Caco-2 (cell line): ENCODE data around the gene MAGI1. TPM values are rescaled to one million over a fixed set of nuclear protein-coding genes. Genes with fewer than 3 reads are reported as not detected.

ENCODE experiments used
- BruUV-seq: library from RNA; stranded (reverse); fragments of 400-500 nt; replicated peaks from 2 replicates; lab custom pipeline; 2021; lab: Mats Ljungman, UMichigan
- CTCF ChIA-PET: fragments of 300-600 bp; sonication (Branson Sonifier 250); formaldehyde crosslinking; loops from one replicate; lab custom pipeline; 2022; ENCODE audit warnings: antibody characterized with exemption; lab: Charles Lee
- POLR2A ChIA-PET: fragments of 300-600 bp; sonication (Branson Sonifier 250); formaldehyde crosslinking; loops from one replicate; lab custom pipeline; 2022; ENCODE audit warnings: antibody characterized with exemption; lab: Charles Lee
- DNase-seq, 2 experiments: peaks; one replicate each; pipeline versions ENCODE4 v3.0.0 to v3.0.0-alpha.2; 2020 to 2022
- H3K27me3 ChIP-seq: replicated peaks from 2 replicates; pipeline ENCODE4 v1.6.0; 2011; ENCODE audit warnings: low read length; ENCODE audit not compliant: control insufficient read depth, insufficient read depth
- H3K36me3 ChIP-seq: 2 replicates; pipeline ENCODE4 v1.5.1; 2011; ENCODE audit warnings: low read length; ENCODE audit not compliant: control insufficient read depth, insufficient read depth
- H3K4me1 ChIP-seq: fragments of 250-450 bp; sonication (Bioruptor Pico); 2 replicates; pipeline ENCODE4 v1.5.1; 2020; ENCODE audit warnings: mild to moderate bottlenecking
- H3K4me3 ChIP-seq: 2 replicates; pipeline ENCODE4 v1.5.1; 2011; ENCODE audit warnings: low read depth, mild to moderate bottlenecking, control low read depth, low read length
- H3K9me3 ChIP-seq: fragments of 250-450 bp; sonication (Bioruptor Pico); 2 replicates; pipeline ENCODE4 v1.5.1; 2020; ENCODE audit warnings: mild to moderate bottlenecking, moderate library complexity
- H3K27ac Mint-ChIP-seq: one replicate; pipeline ENCODE4 v1.8.0; 2022; ENCODE audit warnings: mixed read lengths; ENCODE audit not compliant: unreplicated experiment
- H3K27me3 Mint-ChIP-seq: one replicate; pipeline ENCODE4 v1.8.0; 2022; ENCODE audit warnings: mixed read lengths; ENCODE audit not compliant: insufficient read depth, unreplicated experiment
- H3K36me3 Mint-ChIP-seq: one replicate; pipeline ENCODE4 v1.8.0; 2022; ENCODE audit warnings: mild to moderate bottlenecking, mixed read lengths; ENCODE audit not compliant: insufficient read depth, unreplicated experiment
- H3K4me1 Mint-ChIP-seq: one replicate; pipeline ENCODE4 v1.8.0; 2022; ENCODE audit warnings: low read depth, mixed read lengths; ENCODE audit not compliant: unreplicated experiment
- H3K4me3 Mint-ChIP-seq: one replicate; pipeline ENCODE4 v1.8.0; 2022; ENCODE audit warnings: mild to moderate bottlenecking, moderate library complexity, mixed read lengths; ENCODE audit not compliant: unreplicated experiment
- H3K9me3 Mint-ChIP-seq: one replicate; pipeline ENCODE4 v1.8.0; 2022; ENCODE audit warnings: mixed read lengths; ENCODE audit not compliant: unreplicated experiment
- intact Hi-C: fragments of 100-400 bp; cut with micrococcal nuclease; formaldehyde crosslinking; loops from one replicate; pipeline ENCODE4 v1.10.0; 2022; ENCODE audit not compliant: unreplicated experiment
- total RNA-seq: library from RNA; stranded (reverse); gene quantifications from 2 replicates; pipeline ENCODE4 v1.2.3, GENCODE V29; 2022
- TF ChIP-seq, protein P1 (sequence below), 2 experiments: fragments of 200-600 bp in 1 of 2; IDR thresholded peaks; 1 replicate in 1 of 2; 2 replicates in 1 of 2; pipeline versions ENCODE4 v1.5.1 to v1.8.0; 2011 to 2022; ENCODE audit warnings: antibody characterized with exemption in 1 of 2, control low read depth in 1 of 2, inconsistent platforms in 1 of 2, low read depth in 1 of 2, low read length in 1 of 2, mild to moderate bottlenecking in 1 of 2, moderate library complexity in 1 of 2; ENCODE audit not compliant: insufficient read depth in 1 of 2, severe bottlenecking in 1 of 2, unreplicated experiment in 1 of 2

Gene MAGI1
- total RNA-seq, 1 experiment from 2014 or later, result 64.9 TPM

DNA sequence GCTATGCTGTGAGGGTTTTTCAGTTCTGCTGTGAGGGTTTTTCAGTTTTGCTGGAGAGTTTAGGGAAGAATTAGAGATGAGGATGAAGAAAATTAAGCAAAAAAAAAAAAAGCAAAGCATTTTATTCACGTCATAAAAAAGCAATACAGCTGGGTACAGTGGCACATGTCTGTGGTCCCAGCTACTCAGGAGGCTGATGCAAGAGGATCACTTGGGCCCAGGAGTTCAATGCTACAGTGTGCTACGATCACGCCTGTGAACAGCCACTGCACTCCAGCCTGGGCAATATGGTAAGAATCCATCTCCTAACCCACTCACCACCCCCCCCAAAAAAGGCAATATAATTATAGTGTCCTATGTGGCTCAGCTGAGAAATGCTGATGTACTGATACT lies 162.7 kb downstream of the MAGI1 start:
- no peak overlapping the region for H3K27ac Mint-ChIP-seq
- POLR2A ChIA-PET, result no interaction called here
- H3K27me3 Mint-ChIP-seq, result no peaks in the 10 kb centered on the region
- H3K36me3 Mint-ChIP-seq, result no peaks in the 10 kb centered on the region
- DNase-seq, result no peak
- TF ChIP-seq, protein P1, sequence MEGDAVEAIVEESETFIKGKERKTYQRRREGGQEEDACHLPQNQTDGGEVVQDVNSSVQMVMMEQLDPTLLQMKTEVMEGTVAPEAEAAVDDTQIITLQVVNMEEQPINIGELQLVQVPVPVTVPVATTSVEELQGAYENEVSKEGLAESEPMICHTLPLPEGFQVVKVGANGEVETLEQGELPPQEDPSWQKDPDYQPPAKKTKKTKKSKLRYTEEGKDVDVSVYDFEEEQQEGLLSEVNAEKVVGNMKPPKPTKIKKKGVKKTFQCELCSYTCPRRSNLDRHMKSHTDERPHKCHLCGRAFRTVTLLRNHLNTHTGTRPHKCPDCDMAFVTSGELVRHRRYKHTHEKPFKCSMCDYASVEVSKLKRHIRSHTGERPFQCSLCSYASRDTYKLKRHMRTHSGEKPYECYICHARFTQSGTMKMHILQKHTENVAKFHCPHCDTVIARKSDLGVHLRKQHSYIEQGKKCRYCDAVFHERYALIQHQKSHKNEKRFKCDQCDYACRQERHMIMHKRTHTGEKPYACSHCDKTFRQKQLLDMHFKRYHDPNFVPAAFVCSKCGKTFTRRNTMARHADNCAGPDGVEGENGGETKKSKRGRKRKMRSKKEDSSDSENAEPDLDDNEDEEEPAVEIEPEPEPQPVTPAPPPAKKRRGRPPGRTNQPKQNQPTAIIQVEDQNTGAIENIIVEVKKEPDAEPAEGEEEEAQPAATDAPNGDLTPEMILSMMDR (IDR thresholded peaks at IDR 0.05; ENCODE audit: insufficient read depth in 1 of 2, low read depth in 1 of 2, low read length in 1 of 2, severe bottlenecking in 1 of 2, unreplicated experiment in 1 of 2), result no peak
- Histone ChIP-seq H3K4me3 (no peak overlapping the region), H3K27me3 (no peaks in the 10 kb centered on the region), H3K4me1 (peaks cover 11% of the 10 kb centered on the region; the same call in 1 of the 2 replicates), H3K36me3 (no peaks in the 10 kb centered on the region), H3K9me3 (no peaks in the 10 kb centered on the region)
- CTCF ChIA-PET, result no interaction called here
- peaks cover 18% of the 10 kb centered on the region for H3K4me1 Mint-ChIP-seq
- H3K4me3 Mint-ChIP-seq, result no peak overlapping the region
- no TSS peak for BruUV-seq
- H3K9me3 Mint-ChIP-seq, result no peaks in the 10 kb centered on the region
- intact Hi-C loops, result no loop called here

DNA sequence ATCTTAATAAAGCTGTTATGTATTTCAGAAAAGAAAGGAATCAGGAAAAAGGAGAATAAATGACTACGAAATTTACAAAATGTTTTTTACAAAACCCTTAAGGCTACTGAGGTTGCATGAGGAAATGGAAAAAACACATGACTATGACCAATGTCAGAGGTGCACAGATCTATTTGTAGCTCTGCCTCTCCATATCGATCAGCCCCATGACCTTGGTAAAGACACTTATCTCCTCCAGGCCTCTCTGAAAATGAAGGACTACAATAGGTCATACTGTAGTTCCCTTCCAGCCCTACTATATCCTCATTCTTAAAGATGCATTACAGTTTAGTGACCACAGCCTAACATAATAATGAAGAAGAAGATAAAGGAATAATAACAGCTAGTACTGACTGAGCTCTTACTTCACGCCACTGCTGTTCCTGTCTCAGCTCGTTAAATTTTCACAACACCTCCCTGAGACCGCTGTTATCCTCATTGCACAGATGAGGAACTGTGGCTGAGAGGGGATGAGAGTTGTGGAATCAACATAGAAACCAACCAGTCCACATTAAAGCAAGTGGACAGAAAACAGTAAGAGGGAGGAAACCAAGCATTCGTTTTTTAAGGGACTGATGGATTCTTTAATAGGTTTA lies 163.2 kb downstream of the MAGI1 start:
- TF ChIP-seq, protein P1 (IDR thresholded peaks at IDR 0.05; ENCODE audit: insufficient read depth in 1 of 2, low read depth in 1 of 2, low read length in 1 of 2, severe bottlenecking in 1 of 2, unreplicated experiment in 1 of 2), result no peak
- peaks cover 17% of the 10 kb centered on the region for H3K4me1 Mint-ChIP-seq
- Histone ChIP-seq H3K4me1 (peaks cover 12% of the 10 kb centered on the region; the same call in 1 of the 2 replicates), H3K27me3 (no peaks in the 10 kb centered on the region), H3K9me3 (no peaks in the 10 kb centered on the region), H3K36me3 (no peaks in the 10 kb centered on the region), H3K4me3 (no peak overlapping the region)
- H3K27me3 Mint-ChIP-seq, result no peaks in the 10 kb centered on the region
- BruUV-seq, result no TSS peak
- H3K27ac Mint-ChIP-seq, result no peak overlapping the region
- no peaks in the 10 kb centered on the region for H3K36me3 Mint-ChIP-seq
- ChIA-PET CTCF (no interaction called here), POLR2A (no interaction called here)
- intact Hi-C loops, result no loop called here
- no peaks in the 10 kb centered on the region for H3K9me3 Mint-ChIP-seq
- H3K4me3 Mint-ChIP-seq, result no peak overlapping the region
- DNase-seq, result no peak

DNA sequence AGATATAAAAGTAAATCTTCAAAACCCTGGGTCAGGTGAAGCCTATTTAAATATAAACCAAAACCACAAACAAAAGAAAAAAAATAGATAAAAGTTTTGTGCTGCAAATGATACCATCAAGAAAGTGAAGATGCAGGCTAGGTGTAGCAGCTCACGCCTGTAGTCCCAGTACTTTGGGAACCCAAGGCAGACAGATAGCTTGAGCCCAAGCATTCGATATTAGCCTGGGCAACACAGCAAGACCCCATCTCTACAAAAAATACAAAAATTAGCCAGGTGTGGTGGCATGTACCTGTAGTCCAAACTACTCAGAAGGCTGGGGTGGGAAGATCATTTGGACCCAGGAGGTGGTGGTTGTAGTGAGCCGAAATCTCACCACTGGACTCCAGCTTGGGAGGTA lies 164.8 kb downstream of the MAGI1 start:
- H3K36me3 ChIP-seq, result no peaks in the 10 kb centered on the region
- Mint-ChIP-seq H3K36me3 (peaks cover 2% of the 10 kb centered on the region), H3K27ac (no peak overlapping the region), H3K4me3 (no peak overlapping the region), H3K4me1 (peaks cover 11% of the 10 kb centered on the region), H3K9me3 (no peaks in the 10 kb centered on the region), H3K27me3 (no peaks in the 10 kb centered on the region)
- ChIA-PET POLR2A (interaction anchor here (0.6 kb wide), 1 partner anchor 88 kb away, joined by 6 read pairs; no protein-coding TSS in a partner anchor), CTCF (no interaction called here)
- DNase-seq, result no peak
- H3K4me1 ChIP-seq, result peaks cover 12% of the 10 kb centered on the region; the same call in 1 of the 2 replicates
- intact Hi-C loops, result no loop called here
- H3K27me3 ChIP-seq, result no peaks in the 10 kb centered on the region
- no peak overlapping the region for H3K4me3 ChIP-seq
- no peaks in the 10 kb centered on the region for H3K9me3 ChIP-seq
- TF ChIP-seq, protein P1 (IDR thresholded peaks at IDR 0.05; ENCODE audit: insufficient read depth in 1 of 2, low read depth in 1 of 2, low read length in 1 of 2, severe bottlenecking in 1 of 2, unreplicated experiment in 1 of 2), result no peak
- no TSS peak for BruUV-seq
